ENCODE data around the gene POC1B.

POC1B gene

GRCh38 chr12:89417246-89417977 is 108.4 kb downstream of the POC1B start:
- DNase-seq: no peak

GRCh38 chr12:89416049-89416792 is 109.6 kb downstream of the POC1B start:
- no peak for DNase-seq

GRCh38 chr12:89414851-89415250 is 111.0 kb downstream of the POC1B start:
- DNase-seq: no peak

GRCh38 chr12:89414322-89414721 is 111.5 kb downstream of the POC1B start:
- no peak for DNase-seq

GRCh38 chr12:89413234-89413633 is 112.6 kb downstream of the POC1B start:
- no peak for DNase-seq

- DNase-seq: no peak
Observed at GRCh38 chr12:89412665-89413064, 113.2 kb downstream of the POC1B start.

- no peak for DNase-seq
Observed at GRCh38 chr12:89411846-89412245, 114.0 kb downstream of the POC1B start.

GRCh38 chr12:89411234-89411633 is 114.6 kb downstream of the POC1B start:
- DNase-seq: no peak

- DNase-seq: no peak
Observed at GRCh38 chr12:89405626-89406345, 120.1 kb downstream of the POC1B start.

- DNase-seq: no peak
Observed at GRCh38 chr12:89401433-89402058, 124.3 kb downstream of the POC1B start.

GRCh38 chr12:89400415-89400814 is 125.4 kb downstream of the POC1B start:
- DNase-seq: no peak

- DNase-seq: no peak
Observed at GRCh38 chr12:89395712-89396111, 130.1 kb downstream of the POC1B start.

GRCh38 chr12:89393551-89394121 is 132.2 kb downstream of the POC1B start:
- DNase-seq: no peak

- no peak for DNase-seq
Observed at GRCh38 chr12:89392391-89392790, 133.5 kb downstream of the POC1B start.

GRCh38 chr12:89391726-89392336 is 134.0 kb downstream of the POC1B start:
- DNase-seq: no peak

GRCh38 chr12:89390802-89391673 is 134.8 kb downstream of the POC1B start:
- DNase-seq: no peak

- DNase-seq: no peak
Observed at GRCh38 chr12:89389755-89390661, 135.8 kb downstream of the POC1B start.

GRCh38 chr12:89386138-89386537 is 139.7 kb downstream of the POC1B start:
- DNase-seq: no peak

- no peak for DNase-seq
Observed at GRCh38 chr12:89384807-89385206, 141.0 kb downstream of the POC1B start.

- no peak for DNase-seq
Observed at GRCh38 chr12:89384050-89384758, 141.6 kb downstream of the POC1B start.

All from activated CD4-positive, CD25-positive, alpha-beta regulatory T cell (primary cell).